Measurements from ENCODE around the gene ADGRD2.

The ADGRD2 gene

DNA sequence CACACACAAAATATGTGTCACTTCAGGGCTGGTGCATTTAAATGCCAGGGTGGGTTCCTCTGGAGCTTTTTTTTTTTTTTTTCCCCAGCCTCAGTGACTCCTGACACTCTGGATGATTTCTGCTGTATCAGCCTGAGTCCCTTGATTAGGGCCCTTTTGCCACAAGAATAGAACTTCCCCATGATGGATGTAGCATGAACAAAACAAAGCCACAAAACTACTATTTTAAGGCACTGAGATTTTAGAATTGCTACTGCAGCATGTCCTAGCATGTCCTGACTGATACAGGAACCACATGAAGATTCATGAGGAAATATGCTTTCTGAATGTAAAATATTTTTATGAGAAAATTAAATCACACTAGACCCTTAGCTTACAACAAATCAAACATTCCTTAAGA, 13.9 kb upstream of the ADGRD2 start:
- no peak for DNase-seq (ENCODE audit: low spot score)

DNA sequence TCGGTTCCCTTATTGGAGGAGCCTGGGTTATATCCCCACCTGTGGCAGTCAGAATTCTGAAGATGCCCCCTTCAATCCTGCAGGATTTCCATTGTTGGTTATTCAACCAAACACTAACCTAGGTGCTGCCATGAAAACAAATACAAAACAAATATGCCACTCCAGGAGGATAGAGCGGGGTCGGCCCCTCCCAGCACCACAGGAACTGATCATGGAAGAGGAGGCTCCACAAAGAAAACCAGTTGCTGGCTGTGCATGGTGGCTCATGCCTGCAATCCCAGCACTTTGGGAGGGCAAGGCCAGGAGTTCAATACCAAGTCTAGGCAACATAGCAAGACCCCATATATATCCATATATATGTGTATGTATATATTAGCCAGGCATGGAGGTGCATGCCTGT, 13.2 kb upstream of the ADGRD2 start:
- DNase-seq (ENCODE audit: low spot score): no peak

DNA sequence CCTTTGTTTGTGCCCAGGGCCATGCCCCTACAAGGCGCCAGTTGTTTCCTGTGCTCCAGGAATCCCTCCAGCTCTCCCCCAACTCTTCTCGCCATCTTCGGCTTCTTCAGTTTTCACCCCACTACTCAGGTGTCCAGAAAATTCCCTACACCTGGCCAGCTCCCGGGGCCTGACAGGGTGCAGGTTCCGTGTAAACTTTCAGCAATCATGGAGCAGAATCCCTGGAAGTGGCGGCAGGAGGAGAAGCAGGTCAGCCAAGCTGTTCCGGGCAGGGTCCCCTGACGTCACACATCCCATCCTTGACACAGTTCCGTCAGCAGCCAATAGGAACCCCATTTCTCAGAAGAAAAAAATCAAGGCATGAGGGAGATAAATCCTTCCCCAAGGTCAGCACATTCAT, 12.2 kb upstream of the ADGRD2 start:
- DNase-seq (ENCODE audit: low spot score): no peak

DNA sequence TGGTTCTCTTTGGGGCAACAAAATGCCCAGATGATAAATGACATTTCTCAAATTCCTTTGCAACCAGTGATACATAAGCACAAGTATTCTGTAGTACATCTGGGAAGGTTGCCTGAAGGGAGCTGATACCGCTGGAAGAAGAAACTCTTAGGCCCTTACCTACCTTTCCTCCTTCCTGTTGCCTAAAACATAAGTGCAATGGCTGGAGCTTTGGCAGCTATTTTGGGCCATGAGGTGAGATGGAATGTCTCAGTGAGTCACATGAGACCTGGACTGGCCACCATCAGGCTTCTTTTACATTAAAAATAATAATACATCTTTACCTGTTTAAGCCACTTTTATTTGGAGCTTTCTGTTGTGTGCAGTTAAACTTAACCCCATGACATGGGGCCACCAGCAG, 11.2 kb upstream of the ADGRD2 start:
- no peak for DNase-seq (ENCODE audit: low spot score)

DNA sequence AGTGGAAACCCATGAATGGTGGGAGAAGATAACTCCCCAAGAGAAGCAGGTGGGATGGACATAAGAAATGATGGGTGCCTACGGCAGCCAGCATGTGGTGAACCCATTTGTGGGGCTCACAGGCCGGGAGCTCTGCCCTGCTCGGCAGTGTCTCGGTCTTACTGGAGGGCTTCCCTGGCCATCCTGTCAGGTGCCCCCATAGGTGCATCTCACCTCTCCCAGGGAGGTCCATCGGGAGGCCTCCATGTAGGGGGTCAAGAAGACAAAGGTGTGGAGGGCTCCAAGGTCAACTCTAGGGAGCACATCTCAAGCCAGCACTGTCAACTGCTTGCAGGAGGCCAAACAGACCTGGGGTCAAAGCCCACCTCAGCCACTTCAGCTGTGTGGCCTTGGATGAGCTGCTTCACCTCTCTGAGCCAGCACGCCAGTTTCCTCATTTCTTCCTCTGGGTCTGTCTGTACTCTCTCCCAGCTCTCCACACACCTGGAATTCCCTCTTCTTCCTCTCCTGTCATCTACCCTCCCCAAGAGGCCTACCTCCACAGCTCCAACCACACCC, 10.5 kb upstream of the ADGRD2 start:
- no peak for DNase-seq (ENCODE audit: low spot score)

DNA sequence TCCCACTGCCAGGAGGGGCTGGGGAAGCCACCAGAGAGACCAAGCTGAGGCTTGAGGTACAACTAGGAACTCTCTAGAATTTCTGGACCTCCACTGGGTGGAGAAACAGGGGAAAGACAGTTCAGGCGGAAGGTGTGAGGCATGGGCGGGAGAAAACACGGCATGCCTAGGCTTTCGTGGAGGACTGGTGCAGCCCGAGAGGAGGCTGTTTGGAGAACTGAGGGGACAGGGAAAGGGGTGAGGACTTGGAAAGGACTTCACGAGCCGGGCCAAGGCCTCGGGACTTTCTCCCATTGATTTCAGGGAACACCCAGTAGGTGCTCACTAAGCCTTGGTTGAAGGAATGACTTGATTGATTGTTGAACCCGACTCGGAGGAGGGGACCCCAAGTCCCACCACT, 9.5 kb upstream of the ADGRD2 start:
- DNase-seq (ENCODE audit: low spot score): no peak

DNA sequence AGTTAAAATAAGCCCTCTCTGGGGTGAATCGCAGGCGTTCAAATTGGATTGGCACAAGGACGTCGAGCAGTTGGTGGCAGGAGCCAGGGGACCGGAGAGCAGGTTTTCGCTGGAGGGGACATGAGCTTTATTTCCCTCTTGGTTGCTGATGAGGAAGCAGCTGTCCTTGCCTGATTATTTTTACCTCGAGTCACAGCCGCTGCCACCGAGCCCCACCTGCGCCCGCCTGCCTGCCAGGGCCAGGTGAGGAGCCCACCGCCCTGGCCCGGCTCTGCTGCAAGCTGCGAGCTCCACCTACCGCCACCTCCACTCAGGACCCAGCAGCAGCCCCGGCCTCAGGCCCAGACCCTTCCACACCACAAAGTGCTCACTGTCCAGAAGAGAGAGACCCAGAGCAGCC, 9.0 kb upstream of the ADGRD2 start:
- no peak for DNase-seq (ENCODE audit: low spot score)

DNA sequence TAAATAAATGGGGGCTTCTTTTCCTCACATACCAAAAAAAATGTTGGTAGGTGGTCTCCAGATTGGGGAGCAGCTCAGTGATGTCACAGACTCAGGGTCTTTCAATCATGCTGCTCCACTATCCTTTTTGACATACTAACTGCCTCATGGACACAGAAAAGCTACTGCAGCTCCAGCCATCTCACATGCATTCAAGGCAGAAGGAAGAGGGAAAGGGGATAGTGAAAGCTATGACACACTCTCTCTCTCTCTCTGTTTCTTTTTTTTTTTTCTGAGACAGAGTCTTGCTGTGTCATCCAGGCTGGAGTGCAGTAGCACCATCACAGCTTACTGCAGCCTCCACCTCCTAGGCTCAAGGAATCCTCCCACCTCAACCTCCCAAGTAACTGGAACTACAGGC, 7.9 kb upstream of the ADGRD2 start:
- no peak for DNase-seq (ENCODE audit: low spot score)

DNA sequence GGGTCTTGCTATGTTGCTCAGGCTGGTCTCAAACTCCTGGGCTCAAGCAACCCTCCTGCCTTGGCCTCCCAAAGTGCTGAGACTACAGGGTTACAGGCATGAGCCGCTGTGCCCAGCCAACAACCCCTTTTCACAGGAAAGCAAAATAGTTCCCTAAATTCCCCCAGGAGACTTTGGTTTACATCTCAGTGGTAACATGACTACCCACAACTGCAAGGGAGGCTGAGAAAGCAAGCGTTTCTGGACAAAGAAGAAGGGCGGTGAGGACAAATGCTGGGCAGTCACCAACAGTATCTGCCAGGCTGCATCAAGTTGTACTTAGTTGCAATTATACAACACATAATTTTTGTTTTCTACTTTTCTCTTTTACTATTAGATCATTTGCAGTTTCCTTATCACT, 7.4 kb upstream of the ADGRD2 start:
- no peak for DNase-seq (ENCODE audit: low spot score)

DNA sequence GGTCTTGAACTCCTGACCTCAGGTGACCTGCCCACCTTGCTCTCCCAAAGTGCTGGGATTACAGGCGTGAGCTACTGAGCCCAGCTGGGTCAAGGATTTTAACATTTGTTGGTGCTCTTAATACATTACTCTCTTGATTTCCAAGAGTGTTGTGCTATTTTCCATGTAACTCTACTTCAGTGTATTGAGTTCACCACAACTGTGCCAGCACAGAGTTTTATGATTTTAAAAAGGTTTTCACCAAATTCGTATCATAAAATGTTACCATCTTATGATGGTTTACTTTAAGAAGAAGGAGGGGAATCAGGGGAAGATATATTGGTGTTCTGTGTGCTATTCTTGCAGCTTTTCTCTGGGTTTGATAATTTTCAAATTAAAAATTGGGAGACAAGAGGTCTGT, 6.6 kb upstream of the ADGRD2 start:
- no peak for DNase-seq (ENCODE audit: low spot score)

DNA sequence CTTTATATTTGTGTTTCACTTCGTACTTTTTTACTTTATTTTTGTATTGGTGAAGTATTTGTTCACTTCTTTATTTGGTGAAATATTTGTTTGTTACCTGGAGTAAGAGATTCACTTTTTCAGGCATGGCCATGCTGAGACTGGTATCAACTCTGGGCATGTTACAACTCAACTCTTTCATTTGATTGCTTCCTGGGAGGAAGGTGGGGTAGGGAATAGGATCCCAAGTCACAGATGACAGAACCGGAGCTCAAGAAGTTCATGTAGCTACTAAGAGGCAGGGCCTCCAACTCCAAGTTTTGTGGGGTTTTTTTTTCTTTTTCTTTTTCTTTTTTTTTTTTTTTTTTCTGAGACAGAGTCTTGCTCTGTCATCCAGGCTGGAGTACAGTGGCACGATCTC, 6.1 kb upstream of the ADGRD2 start:
- DNase-seq (ENCODE audit: low spot score): no peak

DNA sequence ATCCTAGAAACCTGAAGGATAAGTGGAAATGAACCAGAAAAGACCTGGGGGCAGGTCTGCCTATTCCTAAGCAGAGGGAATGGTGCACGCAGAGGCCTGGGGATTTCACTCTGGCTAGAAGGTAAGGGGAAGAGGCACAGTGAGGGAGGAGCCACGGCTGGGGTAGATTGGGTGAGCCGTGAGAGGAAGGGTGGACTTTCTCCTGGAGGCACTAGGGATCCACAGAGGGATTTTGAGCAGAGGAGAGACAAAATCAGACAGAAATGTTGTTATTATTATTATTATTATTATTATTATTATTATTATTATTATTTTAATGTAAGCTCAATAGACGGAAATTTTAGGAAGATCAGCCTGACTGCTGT, 3.0 kb upstream of the ADGRD2 start:
- DNase-seq (ENCODE audit: low spot score): no peak

DNA sequence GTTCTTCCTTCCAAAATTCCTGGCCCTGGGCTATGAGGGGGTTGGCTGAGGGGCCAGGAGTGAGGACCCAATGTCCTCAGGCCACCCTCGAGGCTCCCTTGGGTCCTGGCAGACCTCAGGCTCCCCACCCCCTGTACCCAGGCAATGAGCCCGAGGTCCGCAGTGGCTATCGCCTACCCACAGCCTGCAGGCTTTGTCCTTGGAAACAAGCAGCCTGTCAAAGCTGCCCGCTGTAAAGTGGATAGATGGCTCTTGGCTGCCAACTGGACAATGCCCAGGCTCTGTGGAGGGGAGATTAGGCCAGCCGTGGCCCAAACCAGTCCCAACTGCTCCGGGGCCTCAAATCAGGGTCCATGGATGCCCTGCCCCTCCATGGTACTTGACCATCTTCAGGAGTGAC, 2.2 kb upstream of the ADGRD2 start:
- DNase-seq (ENCODE audit: low spot score): no peak

DNA sequence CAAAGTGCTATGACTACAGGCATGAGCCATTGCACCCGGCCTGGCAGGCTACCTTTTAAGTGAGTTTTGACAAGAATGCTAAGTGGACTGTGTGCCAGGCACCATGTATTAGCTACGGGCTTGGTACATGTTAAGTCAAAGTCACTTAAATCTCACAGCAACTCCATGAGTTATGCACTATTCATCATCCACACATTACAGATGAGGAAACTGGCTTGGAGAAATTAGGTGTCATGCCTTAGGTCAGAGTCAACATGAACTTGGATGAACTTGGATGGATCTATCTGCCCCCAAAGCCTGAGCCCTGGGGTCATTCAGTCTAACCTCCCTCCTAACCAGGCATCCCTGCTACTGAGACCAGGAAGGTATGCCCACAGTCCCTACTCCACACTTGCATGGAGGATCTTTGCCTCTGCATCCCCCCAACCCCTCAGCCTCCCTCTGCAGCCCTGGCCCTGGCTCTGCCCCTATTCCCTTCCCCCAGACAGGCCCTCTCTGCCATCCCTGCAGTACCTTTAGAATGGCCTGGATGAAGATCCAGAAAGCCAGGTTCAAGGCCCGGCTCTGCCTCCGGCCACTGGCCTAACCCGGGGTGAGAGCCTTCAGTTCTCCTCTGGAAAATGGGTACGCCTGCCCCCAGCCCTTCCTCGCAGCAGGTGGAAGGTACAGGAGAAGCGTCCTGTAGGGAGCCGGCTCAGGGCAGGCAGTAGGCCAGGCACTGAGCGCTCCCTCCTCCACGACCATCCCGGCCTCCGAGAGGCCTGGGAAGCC, 685 bp upstream of the ADGRD2 start:
- DNase-seq (ENCODE audit: low spot score): no peak

DNA sequence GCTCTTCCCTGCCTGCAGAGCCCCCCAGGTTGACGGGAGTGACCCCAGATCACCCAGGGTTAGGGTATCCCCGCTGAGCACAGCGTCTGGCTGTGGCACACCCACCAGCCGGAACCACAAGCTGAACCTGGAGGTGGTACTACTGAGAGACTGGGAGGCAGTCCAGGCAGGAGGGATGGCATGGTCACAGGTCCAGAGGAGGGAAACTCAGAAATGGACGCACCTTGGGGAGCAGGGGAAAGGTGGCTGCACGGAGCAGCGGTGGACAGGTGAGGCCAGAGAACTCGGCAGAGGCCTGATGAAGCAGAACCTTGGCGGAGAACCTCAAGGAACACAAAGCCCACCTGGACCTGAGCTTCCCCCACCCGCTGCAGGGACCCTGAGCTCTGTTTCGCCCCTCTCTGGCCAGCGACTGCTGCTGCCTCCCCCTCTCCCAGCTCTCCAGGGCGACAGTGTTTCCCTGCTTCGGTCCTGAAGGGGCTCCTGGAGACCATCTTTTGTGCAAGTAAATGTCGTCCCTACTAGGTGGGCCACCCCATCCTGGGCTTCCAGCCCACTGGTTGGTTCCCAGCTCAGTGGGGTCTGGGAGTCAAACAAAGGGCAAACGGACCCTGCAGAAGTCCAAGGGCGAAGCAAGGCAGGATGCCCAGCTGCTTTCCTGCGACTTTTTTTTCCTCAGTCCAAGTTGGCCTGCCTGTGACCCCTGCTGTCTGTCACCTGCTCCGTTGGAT, 845 bp downstream of the ADGRD2 start:
- DNase-seq (ENCODE audit: low spot score): no peak

DNA sequence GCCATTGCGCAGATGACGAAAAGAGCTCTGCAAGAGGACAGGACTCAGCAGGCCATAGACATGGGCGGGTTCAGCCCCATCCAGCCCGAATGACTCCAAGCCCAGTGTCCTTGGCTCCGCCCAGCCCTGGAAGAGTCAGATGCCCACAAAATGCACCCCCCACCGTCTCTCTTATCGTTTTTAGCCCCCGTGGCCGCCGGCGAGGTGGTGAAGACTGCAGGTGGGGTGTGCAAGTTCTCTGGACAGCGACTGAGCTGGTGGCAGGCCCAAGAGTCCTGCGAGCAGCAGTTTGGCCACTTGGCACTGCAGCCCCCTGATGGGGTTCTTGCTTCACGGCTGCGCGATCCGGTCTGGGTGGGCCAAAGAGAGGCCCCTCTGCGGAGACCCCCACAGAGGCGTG, 2.1 kb downstream of the ADGRD2 start:
- no peak for DNase-seq (ENCODE audit: low spot score)

DNA sequence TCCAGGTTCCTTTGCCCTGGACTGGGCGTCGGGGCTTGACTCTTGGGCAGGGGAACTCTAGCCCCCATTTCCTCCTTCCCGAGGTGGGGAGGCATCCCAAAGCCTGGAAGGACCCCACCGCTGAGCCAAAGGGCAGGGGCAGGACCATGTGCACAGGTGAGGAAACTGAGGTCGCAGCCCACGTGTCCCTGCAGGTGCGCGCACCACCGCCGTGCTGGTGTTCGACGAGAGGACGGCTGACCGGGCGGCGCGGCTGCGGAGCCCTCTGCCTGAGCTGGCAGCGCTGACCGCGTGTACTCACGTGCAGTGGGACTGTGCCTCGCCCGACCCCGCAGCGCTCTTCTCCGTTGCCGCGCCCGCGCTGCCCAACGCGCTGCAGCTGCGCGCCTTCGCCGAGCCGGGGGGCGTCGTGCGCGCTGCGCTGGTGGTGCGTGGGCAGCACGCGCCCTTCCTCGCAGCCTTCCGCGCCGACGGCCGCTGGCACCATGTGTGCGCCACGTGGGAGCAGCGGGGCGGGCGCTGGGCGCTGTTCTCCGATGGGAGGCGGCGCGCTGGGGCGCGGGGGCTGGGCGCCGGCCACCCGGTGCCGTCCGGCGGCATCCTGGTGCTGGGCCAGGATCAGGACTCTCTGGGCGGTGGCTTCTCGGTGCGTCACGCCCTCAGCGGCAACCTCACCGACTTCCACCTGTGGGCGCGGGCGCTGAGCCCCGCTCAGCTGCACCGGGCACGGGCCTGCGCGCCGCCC, 2.8 kb downstream of the ADGRD2 start:
- DNase-seq (ENCODE audit: low spot score): no peak

DNA sequence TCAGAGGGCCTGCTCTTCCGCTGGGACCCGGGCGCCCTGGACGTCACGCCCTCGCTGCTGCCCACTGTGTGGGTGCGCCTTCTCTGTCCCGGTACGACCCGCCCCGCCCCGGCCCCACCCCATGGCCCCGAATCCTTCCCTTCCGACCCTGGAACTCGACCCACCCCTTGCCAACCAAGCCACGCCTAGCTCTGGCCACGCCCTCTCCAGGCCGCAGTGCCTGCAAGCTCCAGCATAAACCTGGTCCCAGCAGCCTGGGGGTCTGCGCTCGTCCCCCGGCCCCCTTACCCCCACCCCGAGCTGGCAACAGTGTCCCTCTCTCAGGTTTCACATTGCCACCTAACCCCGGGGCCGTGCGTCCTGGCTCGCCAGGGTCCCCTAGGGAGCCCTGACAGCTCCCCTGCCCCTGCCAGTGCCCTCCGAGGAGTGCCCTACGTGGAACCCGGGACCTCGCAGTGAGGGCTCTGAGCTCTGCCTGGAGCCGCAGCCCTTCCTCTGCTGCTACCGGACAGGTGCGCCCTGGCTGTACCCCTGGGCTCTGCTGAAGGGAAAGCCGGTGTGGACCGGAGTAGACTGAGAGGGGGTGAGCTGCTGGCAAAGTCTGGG, 3.4 kb downstream of the ADGRD2 start:
- DNase-seq (ENCODE audit: low spot score): no peak

DNA sequence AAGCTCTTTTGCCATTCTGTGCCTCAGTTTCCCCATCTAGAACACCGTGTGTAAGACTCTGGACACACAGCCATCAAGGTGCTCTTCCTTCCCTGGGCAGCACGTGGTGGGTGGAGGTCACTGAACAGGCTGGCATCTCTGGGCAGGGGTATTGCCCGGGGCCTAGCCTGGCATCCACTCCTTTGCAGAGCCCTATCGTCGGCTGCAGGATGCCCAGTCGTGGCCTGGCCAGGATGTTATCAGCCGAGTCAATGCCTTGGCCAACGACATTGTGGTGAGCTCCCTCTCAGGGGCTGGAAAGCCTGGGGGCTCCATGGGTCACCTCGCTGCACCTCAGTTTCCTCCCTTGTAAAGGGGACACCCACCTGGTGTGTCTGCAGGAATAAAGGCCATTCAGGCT, 4.0 kb downstream of the ADGRD2 start:
- DNase-seq (ENCODE audit: low spot score): no peak

DNA sequence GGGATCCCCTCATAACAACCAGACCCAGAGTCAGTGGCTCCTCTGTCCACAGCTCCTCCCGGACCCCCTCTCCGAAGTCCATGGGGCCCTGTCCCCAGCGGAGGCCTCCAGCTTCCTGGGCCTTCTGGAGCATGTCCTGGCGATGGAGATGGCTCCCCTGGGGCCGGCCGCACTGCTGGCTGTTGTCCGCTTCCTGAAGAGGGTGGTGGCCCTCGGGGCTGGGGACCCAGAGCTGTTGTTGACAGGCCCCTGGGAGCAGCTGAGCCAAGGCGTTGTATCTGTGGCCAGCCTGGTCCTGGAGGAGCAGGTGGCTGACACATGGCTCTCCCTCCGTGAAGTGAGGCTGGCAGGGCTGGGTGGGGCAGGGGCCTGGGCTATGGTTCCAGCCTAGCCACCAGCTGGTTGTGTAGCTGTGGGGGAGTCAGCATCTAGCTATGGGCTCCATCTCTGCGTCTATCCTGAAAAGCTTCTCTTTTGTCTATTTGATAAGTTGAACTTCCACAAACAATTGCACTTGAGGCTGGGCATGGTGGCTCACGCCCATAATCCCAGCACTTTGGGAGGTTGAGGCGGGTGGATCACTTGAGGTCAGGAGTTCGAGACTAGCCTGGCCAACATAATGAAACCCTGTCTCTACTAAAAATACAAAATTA, 4.7 kb downstream of the ADGRD2 start:
- DNase-seq (ENCODE audit: low spot score): no peak

DNA sequence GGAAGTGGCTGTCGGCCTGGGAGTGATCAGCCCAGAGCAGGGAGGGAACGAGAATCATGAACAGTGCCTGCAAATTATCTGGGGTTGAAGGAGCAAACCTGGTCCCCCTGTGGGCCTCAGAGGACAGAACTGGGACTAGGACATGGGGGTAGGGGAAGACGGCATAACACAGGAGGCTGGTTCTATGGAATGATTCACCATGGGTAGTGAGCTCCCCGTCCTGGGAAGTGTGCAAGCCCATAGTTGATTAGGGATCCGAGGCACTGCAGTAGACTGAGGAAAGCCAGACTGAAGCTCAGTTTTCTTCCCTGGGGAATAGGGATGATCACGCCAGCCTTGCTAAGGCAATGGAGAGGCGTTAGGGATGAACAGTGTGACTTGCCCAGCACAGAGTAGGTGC, 5.6 kb downstream of the ADGRD2 start:
- DNase-seq (ENCODE audit: low spot score): no peak
